PC-3 (cell line): Measurements from ENCODE around the gene NRDE2. TPM values are rescaled to one million over a fixed set of nuclear protein-coding genes. Genes with fewer than 3 reads are reported as not detected.
A peak's percentile ranks its signal among the peaks of the same experiment; 100 is the strongest.

Experiments used
- ATAC-seq: fragments of 200-7000 bp; cut with Tn5 transposase; 2 replicates; pipeline ENCODE4 v1.9.1; 2020; ENCODE audit warnings: mild to moderate bottlenecking, moderate library complexity
- BruUV-seq: library from RNA; stranded (reverse); fragments of 400-500 nt; replicated peaks from 2 replicates; lab custom pipeline; 2021; lab: Mats Ljungman, UMichigan
- CTCF ChIA-PET: fragments of 300-600 bp; sonication (Branson Sonifier 250); formaldehyde crosslinking; loops from one replicate; lab custom pipeline; 2022; ENCODE audit warnings: antibody characterized with exemption; lab: Charles Lee
- POLR2A ChIA-PET: fragments of 300-600 bp; sonication (Branson Sonifier 250); formaldehyde crosslinking; loops from one replicate; lab custom pipeline; 2022; ENCODE audit warnings: antibody characterized with exemption; ENCODE audit not compliant: unreplicated experiment; lab: Charles Lee
- DNase-seq: peaks from one replicate; pipeline ENCODE4 v3.0.0-alpha.2; 2015
- H2AFZ ChIP-seq: fragments of 300-600 bp; sonication (generic); 2 replicates; pipeline ENCODE4 v1.6.0; 2016; ENCODE audit warnings: antibody characterized with exemption, low read length
- H3F3A ChIP-seq: fragments of 300-600 bp; sonication (generic); one replicate; pipeline ENCODE4 v1.6.0; 2017; ENCODE audit warnings: antibody characterized with exemption, low read length, control low read depth, mild to moderate bottlenecking; ENCODE audit not compliant: unreplicated experiment
- H3K27ac ChIP-seq: fragments of 300-600 bp; sonication (generic); 2 replicates; pipeline ENCODE4 v1.5.1; 2016; ENCODE audit warnings: mild to moderate bottlenecking, low read length
- H3K27me3 ChIP-seq: fragments of 300-600 bp; sonication (generic); 2 replicates; pipeline ENCODE4 v1.6.1; 2016; ENCODE audit warnings: low read length, mixed read lengths
- H3K36me3 ChIP-seq: fragments of 300-600 bp; sonication (generic); 2 replicates; pipeline ENCODE4 v1.6.1; 2016; ENCODE audit warnings: low read depth, mixed run types, low read length, mixed read lengths
- H3K4me1 ChIP-seq: fragments of 300-600 bp; sonication (generic); 2 replicates; pipeline ENCODE4 v1.5.1; 2016; ENCODE audit warnings: low read length; ENCODE audit not compliant: insufficient read depth
- H3K4me2 ChIP-seq: fragments of 300-600 bp; sonication (generic); 2 replicates; pipeline ENCODE4 v1.6.0; 2016; ENCODE audit warnings: low read length
- H3K4me3 ChIP-seq: fragments of 300-600 bp; sonication (generic); 2 replicates; pipeline ENCODE4 v1.5.1; 2016; ENCODE audit warnings: mild to moderate bottlenecking, low read length, mixed read lengths
- H3K79me2 ChIP-seq: fragments of 300-600 bp; sonication (generic); 2 replicates; pipeline ENCODE4 v1.6.1; 2017; ENCODE audit warnings: low read length, mixed read lengths
- H3K9ac ChIP-seq: fragments of 300-600 bp; sonication (generic); 2 replicates; pipeline ENCODE4 v1.6.0; 2016; ENCODE audit warnings: mild to moderate bottlenecking, low read length
- H3K9me2 ChIP-seq: fragments of 300-600 bp; sonication (generic); replicated peaks from 2 replicates; pipeline ENCODE4 v1.6.1; 2016; ENCODE audit warnings: mixed run types, low read length, mixed read lengths
- H3K9me3 ChIP-seq: fragments of 300-600 bp; sonication (generic); 2 replicates; pipeline ENCODE4 v1.6.1; 2016; ENCODE audit warnings: low read length, mixed read lengths
- H4K20me1 ChIP-seq: fragments of 300-600 bp; sonication (generic); 2 replicates; pipeline ENCODE4 v1.6.1; 2016; ENCODE audit warnings: low read length, mixed read lengths
- CTCF ChIP-seq: fragments of 300-600 bp; sonication (generic); conservative IDR thresholded peaks from 2 replicates; pipeline ENCODE4 v1.5.1; 2017; ENCODE audit warnings: antibody characterized with exemption, low read depth, mild to moderate bottlenecking, low read length
- EZH2 ChIP-seq: fragments of 300-600 bp; sonication (generic); IDR thresholded peaks from one replicate; pipeline ENCODE4 v1.6.1; 2017; ENCODE audit warnings: antibody characterized with exemption, mild to moderate bottlenecking, low read length; ENCODE audit not compliant: unreplicated experiment
- EZH2phosphoT487 ChIP-seq: fragments of 300-600 bp; sonication (generic); IDR thresholded peaks from 2 replicates; pipeline ENCODE4 v1.6.1; 2018; ENCODE audit warnings: mild to moderate bottlenecking, antibody characterized with exemption, low read length, borderline replicate concordance
- intact Hi-C: fragments of 100-400 bp; cut with micrococcal nuclease; formaldehyde crosslinking; loops from 2 replicates; pipeline ENCODE4 v1.9.0; 2023
- total RNA-seq: library from RNA; depleted of rRNA; stranded (reverse); fragments of >200 nt; gene quantifications from 2 replicates; pipeline ENCODE4 v1.2.3, GENCODE V29; 2014

The NRDE2 gene
- total RNA-seq, 1 experiment from 2014 or later = 18.3 TPM

GRCh38 chr14:90319634-90320541 is 11.9 kb downstream of the NRDE2 start:
- 0 out of 2 replicates have a peak, but pooled peaks have one; percentile 15 for ATAC-seq
- CTCF ChIA-PET = no interaction called here
- H3K9me3 ChIP-seq = no peaks in the 10 kb centered on the region

GRCh38 chr14:90319173-90319572 is 12.6 kb downstream of the NRDE2 start:
- TF ChIP-seq EZH2 (no peak), CTCF (no peak), EZH2phosphoT487 (no peak)
- peak overlapping the region; percentile 37 for H3K27ac ChIP-seq
- POLR2A ChIA-PET = interaction anchor here (0.6 to 0.7 kb wide), 2 partner anchors 65 to 194 kb away, joined by 5 to 14 read pairs; no protein-coding TSS in a partner anchor
- ATAC-seq (peak; percentile 90), DNase-seq (peak; percentile 45)
- no peak overlapping the region for H3K4me3 ChIP-seq
- H3K9me3 ChIP-seq = no peaks in the 10 kb centered on the region
- no peak overlapping the region for H3K9ac ChIP-seq
- no peak overlapping the region for H2AFZ ChIP-seq
- CTCF ChIA-PET = no interaction called here
- no peak overlapping the region for H3K4me2 ChIP-seq
- H3K9me2 ChIP-seq = no peaks in the 10 kb centered on the region
- peaks cover 44% of the 10 kb centered on the region for H3K79me2 ChIP-seq
- H3F3A ChIP-seq = no peaks in the 10 kb centered on the region
- H4K20me1 ChIP-seq = 0 out of 2 replicates have a peak, but pooled peaks cover 5% of the 10 kb centered on the region
- intact Hi-C loops = no loop called here
- H3K4me1 ChIP-seq = peaks cover 14% of the 10 kb centered on the region
- no TSS peak for BruUV-seq
- no peaks in the 10 kb centered on the region for H3K27me3 ChIP-seq
- H3K36me3 ChIP-seq = peaks cover 18% of the 10 kb centered on the region; the same call in 1 of the 2 replicates

More at GRCh38 chr14:90319634-90320541, 11.9 kb downstream of the NRDE2 start:
- no peaks in the 10 kb centered on the region for H3K27me3 ChIP-seq
- intact Hi-C loops = no loop called here
- peak overlapping the region; percentile 37 for H3K27ac ChIP-seq
- H3K4me2 ChIP-seq = no peak overlapping the region
- H3K9ac ChIP-seq = no peak overlapping the region
- peaks cover 48% of the 10 kb centered on the region for H3K79me2 ChIP-seq
- H3F3A ChIP-seq = no peaks in the 10 kb centered on the region
- H3K36me3 ChIP-seq = peaks cover 18% of the 10 kb centered on the region; the same call in 1 of the 2 replicates
- DNase-seq = no peak
- BruUV-seq = no TSS peak
- no peak overlapping the region for H3K4me3 ChIP-seq
- H4K20me1 ChIP-seq = 0 out of 2 replicates have a peak, but pooled peaks cover 5% of the 10 kb centered on the region
- POLR2A ChIA-PET = interaction anchor here (0.6 kb wide), 1 partner anchor 194 kb away, joined by 14 read pairs; no protein-coding TSS in a partner anchor
- TF ChIP-seq EZH2phosphoT487 (no peak), EZH2 (no peak), CTCF (no peak)
- no peak overlapping the region for H2AFZ ChIP-seq
- H3K9me2 ChIP-seq = no peaks in the 10 kb centered on the region
- peaks cover 14% of the 10 kb centered on the region for H3K4me1 ChIP-seq
